Measurements from ENCODE around the gene NBEA. TPM values are rescaled to one million over a fixed set of nuclear protein-coding genes. Genes with fewer than 3 reads are reported as not detected.

The NBEA gene
- total and polyA plus RNA-seq, 3 experiments from 2014 or later = 0.14 to 0.24 (median 0.20) TPM

DNA sequence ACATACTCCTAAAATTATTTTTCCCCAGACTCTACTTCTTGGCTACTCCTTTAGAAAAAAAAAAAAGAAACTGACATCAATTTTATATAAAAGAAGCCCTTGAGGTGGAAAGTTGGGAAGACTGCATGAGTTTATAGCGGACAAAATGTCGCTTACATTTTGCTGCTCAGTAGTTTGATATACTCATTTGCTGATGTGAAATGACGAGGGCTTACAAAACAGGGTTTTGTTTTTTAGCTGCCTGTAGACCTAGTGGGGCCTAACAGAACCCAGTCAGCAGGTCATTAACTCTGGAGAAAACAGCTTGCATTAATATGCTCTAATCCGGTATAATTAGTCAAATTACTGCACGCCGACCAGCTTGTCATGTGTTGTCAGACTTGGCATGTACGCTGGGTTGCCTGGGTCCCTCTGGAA, 572.0 kb downstream of the NBEA start:
- no peak overlapping the region for H3K27ac Mint-ChIP-seq
- Histone ChIP-seq H3K27me3 (ENCODE audit: insufficient read depth, low read length, poor library complexity, severe bottlenecking) (no peaks in the 10 kb centered on the region), H3K4me1 (ENCODE audit: insufficient read depth, low read length) (no peaks in the 10 kb centered on the region), H3K27ac (ENCODE audit: low read depth, low read length) (no peak overlapping the region), H3K36me3 (ENCODE audit: insufficient read depth, low read length) (no peaks in the 10 kb centered on the region), H3K9me3 (ENCODE audit: low read length) (no peaks in the 10 kb centered on the region), H3K4me3 (ENCODE audit: low read length) (no peak overlapping the region)
- POLR2A ChIA-PET = no interaction called here
- no peak for DNase-seq
- CTCF ChIA-PET = no interaction called here
- H3K36me3 Mint-ChIP-seq = peaks cover 0 to 4% (median 0%) of the 10 kb centered on the region in 3 donors
- H3K4me1 Mint-ChIP-seq = no peaks in the 10 kb centered on the region
- no peaks in the 10 kb centered on the region for H3K27me3 Mint-ChIP-seq
- H3K4me3 Mint-ChIP-seq = no peak overlapping the region
- peaks cover 0 to 14% (median 3%) of the 10 kb centered on the region in 5 donors for H3K9me3 Mint-ChIP-seq

- ChIA-PET POLR2A (no interaction called here), CTCF (no interaction called here)
- H3K4me3 Mint-ChIP-seq = no peak overlapping the region
- H3K9me3 ChIP-seq (ENCODE audit: low read length) = no peaks in the 10 kb centered on the region
- H3K27ac Mint-ChIP-seq = no peak overlapping the region
- H3K4me1 ChIP-seq (ENCODE audit: insufficient read depth, low read length) = no peaks in the 10 kb centered on the region
- H3K27me3 ChIP-seq (ENCODE audit: insufficient read depth, low read length, poor library complexity, severe bottlenecking) = no peaks in the 10 kb centered on the region
- no peaks in the 10 kb centered on the region for H3K4me1 Mint-ChIP-seq
- no peak overlapping the region for H3K4me3 ChIP-seq (ENCODE audit: low read length)
- no peaks in the 10 kb centered on the region for H3K36me3 ChIP-seq (ENCODE audit: insufficient read depth, low read length)
- no peak overlapping the region for H3K27ac ChIP-seq (ENCODE audit: low read depth, low read length)
- no peaks in the 10 kb centered on the region for H3K27me3 Mint-ChIP-seq
- H3K36me3 Mint-ChIP-seq = peaks cover 0 to 4% (median 0%) of the 10 kb centered on the region in 3 donors
- no peak for DNase-seq
- peaks cover 0 to 15% (median 6%) of the 10 kb centered on the region in 5 donors for H3K9me3 Mint-ChIP-seq
These were observed 572.9 kb downstream of the NBEA start for GRCh38 chr13:35514801-35515502.

- H3K36me3 ChIP-seq (ENCODE audit: insufficient read depth, low read length) = no peaks in the 10 kb centered on the region
- H3K9me3 Mint-ChIP-seq = peaks cover 0 to 19% (median 6%) of the 10 kb centered on the region in 5 donors
- no peak overlapping the region for H3K27ac ChIP-seq (ENCODE audit: low read depth, low read length)
- no peaks in the 10 kb centered on the region for H3K4me1 Mint-ChIP-seq
- H3K27ac Mint-ChIP-seq = no peak overlapping the region
- H3K27me3 ChIP-seq (ENCODE audit: insufficient read depth, low read length, poor library complexity, severe bottlenecking) = no peaks in the 10 kb centered on the region
- DNase-seq = no peak
- ChIA-PET CTCF (no interaction called here), POLR2A (no interaction called here)
- H3K27me3 Mint-ChIP-seq = no peaks in the 10 kb centered on the region
- H3K4me3 Mint-ChIP-seq = no peak overlapping the region
- peaks cover 0 to 4% (median 0%) of the 10 kb centered on the region in 3 donors for H3K36me3 Mint-ChIP-seq
- no peaks in the 10 kb centered on the region for H3K4me1 ChIP-seq (ENCODE audit: insufficient read depth, low read length)
- H3K4me3 ChIP-seq (ENCODE audit: low read length) = no peak overlapping the region
- no peaks in the 10 kb centered on the region for H3K9me3 ChIP-seq (ENCODE audit: low read length)
These were observed 576.4 kb downstream of the NBEA start for GRCh38 chr13:35518337-35518946.

GRCh38 chr13:35524171-35524570, 582.1 kb downstream of the NBEA start:
- H3K27me3 ChIP-seq (ENCODE audit: insufficient read depth, low read length, poor library complexity, severe bottlenecking) = no peaks in the 10 kb centered on the region
- no peaks in the 10 kb centered on the region for H3K27me3 Mint-ChIP-seq
- H3K9me3 Mint-ChIP-seq = peaks cover 0 to 23% (median 3%) of the 10 kb centered on the region in 5 donors
- DNase-seq = no peak
- H3K4me3 Mint-ChIP-seq = no peak overlapping the region
- H3K4me3 ChIP-seq (ENCODE audit: low read length) = no peak overlapping the region
- H3K36me3 Mint-ChIP-seq = no peaks in the 10 kb centered on the region
- H3K4me1 ChIP-seq (ENCODE audit: insufficient read depth, low read length) = no peaks in the 10 kb centered on the region
- CTCF ChIA-PET = no interaction called here
- H3K27ac Mint-ChIP-seq = no peak overlapping the region
- H3K36me3 ChIP-seq (ENCODE audit: insufficient read depth, low read length) = no peaks in the 10 kb centered on the region
- POLR2A ChIA-PET = no interaction called here
- H3K4me1 Mint-ChIP-seq = no peaks in the 10 kb centered on the region
- H3K27ac ChIP-seq (ENCODE audit: low read depth, low read length) = no peak overlapping the region
- no peaks in the 10 kb centered on the region for H3K9me3 ChIP-seq (ENCODE audit: low read length)

- Mint-ChIP-seq H3K27ac (no peak overlapping the region), H3K27me3 (no peaks in the 10 kb centered on the region), H3K36me3 (no peaks in the 10 kb centered on the region), H3K9me3 (peaks cover 0 to 23% (median 2%) of the 10 kb centered on the region in 5 donors), H3K4me1 (no peaks in the 10 kb centered on the region), H3K4me3 (no peak overlapping the region)
- no peaks in the 10 kb centered on the region for H3K4me1 ChIP-seq (ENCODE audit: insufficient read depth, low read length)
- no peaks in the 10 kb centered on the region for H3K36me3 ChIP-seq (ENCODE audit: insufficient read depth, low read length)
- no peak for DNase-seq
- H3K27me3 ChIP-seq (ENCODE audit: insufficient read depth, low read length, poor library complexity, severe bottlenecking) = no peaks in the 10 kb centered on the region
- no peak overlapping the region for H3K4me3 ChIP-seq (ENCODE audit: low read length)
- ChIA-PET POLR2A (no interaction called here), CTCF (no interaction called here)
- H3K27ac ChIP-seq (ENCODE audit: low read depth, low read length) = no peak overlapping the region
- no peaks in the 10 kb centered on the region for H3K9me3 ChIP-seq (ENCODE audit: low read length)
These were observed 584.5 kb downstream of the NBEA start for GRCh38 chr13:35526577-35526976.

DNA sequence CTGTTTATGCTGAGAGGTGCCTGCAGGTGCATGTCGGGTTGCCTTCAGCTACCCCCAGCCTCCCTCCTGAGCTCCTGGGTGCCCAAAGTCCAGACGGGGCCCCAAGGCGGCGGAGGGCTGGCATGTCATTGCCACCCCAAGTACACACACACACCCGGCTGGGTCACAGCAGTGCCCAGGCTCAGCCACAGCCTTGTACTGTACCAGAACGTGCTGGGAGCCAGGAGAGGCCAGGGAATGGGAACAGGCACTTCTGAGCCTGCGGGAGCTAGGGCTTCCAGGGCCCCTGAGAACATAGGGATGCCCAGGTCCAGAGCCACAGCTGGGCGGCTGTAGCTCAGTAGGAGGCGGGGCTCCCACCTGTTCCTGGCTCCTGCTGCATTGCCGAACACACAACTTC, 585.4 kb downstream of the NBEA start:
- H3K9me3 ChIP-seq (ENCODE audit: low read length) = no peaks in the 10 kb centered on the region
- no peaks in the 10 kb centered on the region for H3K27me3 Mint-ChIP-seq
- no peaks in the 10 kb centered on the region for H3K36me3 Mint-ChIP-seq
- peaks cover 0 to 23% (median 2%) of the 10 kb centered on the region in 5 donors for H3K9me3 Mint-ChIP-seq
- ChIA-PET POLR2A (no interaction called here), CTCF (no interaction called here)
- H3K4me3 ChIP-seq (ENCODE audit: low read length) = no peak overlapping the region
- no peak overlapping the region for H3K27ac Mint-ChIP-seq
- H3K4me1 ChIP-seq (ENCODE audit: insufficient read depth, low read length) = no peaks in the 10 kb centered on the region
- H3K27me3 ChIP-seq (ENCODE audit: insufficient read depth, low read length, poor library complexity, severe bottlenecking) = no peaks in the 10 kb centered on the region
- no peak overlapping the region for H3K4me3 Mint-ChIP-seq
- no peak overlapping the region for H3K27ac ChIP-seq (ENCODE audit: low read depth, low read length)
- no peaks in the 10 kb centered on the region for H3K4me1 Mint-ChIP-seq
- H3K36me3 ChIP-seq (ENCODE audit: insufficient read depth, low read length) = no peaks in the 10 kb centered on the region
- no peak for DNase-seq

DNA sequence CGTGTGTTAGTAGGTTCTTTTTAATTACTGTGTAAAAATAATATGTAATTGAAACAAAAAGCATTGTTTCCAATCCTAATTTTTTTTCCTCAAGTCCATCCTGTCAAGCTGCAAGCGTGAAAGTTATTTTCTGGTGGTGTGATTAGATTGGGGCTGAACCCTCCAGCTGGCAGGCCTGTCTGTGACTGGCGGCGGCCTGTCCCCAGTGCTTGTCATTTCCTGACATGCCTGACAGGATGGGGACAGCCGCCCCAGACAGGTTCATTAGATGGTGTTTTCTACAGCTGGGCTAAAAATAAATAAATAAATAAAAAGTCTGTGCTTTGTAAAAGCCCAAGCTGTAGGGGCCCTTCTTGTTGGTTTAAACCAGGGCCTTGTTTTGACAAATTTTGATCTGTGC, 588.1 kb downstream of the NBEA start:
- H3K9me3 Mint-ChIP-seq = peaks cover 0 to 11% (median 4%) of the 10 kb centered on the region in 5 donors
- no peak overlapping the region for H3K27ac Mint-ChIP-seq
- H3K36me3 Mint-ChIP-seq = no peaks in the 10 kb centered on the region
- no peak for DNase-seq
- CTCF ChIA-PET = no interaction called here
- Histone ChIP-seq H3K27ac (ENCODE audit: low read depth, low read length) (no peak overlapping the region), H3K9me3 (ENCODE audit: low read length) (no peaks in the 10 kb centered on the region), H3K27me3 (ENCODE audit: insufficient read depth, low read length, poor library complexity, severe bottlenecking) (no peaks in the 10 kb centered on the region), H3K4me1 (ENCODE audit: insufficient read depth, low read length) (no peaks in the 10 kb centered on the region), H3K36me3 (ENCODE audit: insufficient read depth, low read length) (no peaks in the 10 kb centered on the region), H3K4me3 (ENCODE audit: low read length) (no peak overlapping the region)
- no peaks in the 10 kb centered on the region for H3K27me3 Mint-ChIP-seq
- no peaks in the 10 kb centered on the region for H3K4me1 Mint-ChIP-seq
- POLR2A ChIA-PET = no interaction called here
- no peak overlapping the region for H3K4me3 Mint-ChIP-seq

DNA sequence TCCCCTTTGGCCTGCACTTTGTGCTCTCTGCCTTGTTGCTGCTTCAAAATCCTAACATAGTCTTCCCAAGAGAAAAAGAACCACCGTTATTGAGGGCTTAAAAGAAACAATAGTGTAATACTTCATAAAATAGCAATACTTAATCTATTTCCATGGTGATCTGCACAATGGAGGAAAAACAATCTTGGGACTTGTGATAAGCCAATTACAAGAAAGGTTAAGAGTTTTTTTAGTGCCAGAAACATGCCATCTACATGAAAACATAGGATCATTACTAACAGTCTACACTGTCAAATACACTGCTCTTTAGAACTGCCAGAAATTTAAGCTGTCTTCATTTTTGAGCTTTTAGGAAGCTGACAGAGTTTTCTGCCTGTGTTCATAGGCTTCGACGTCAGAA, 588.5 kb downstream of the NBEA start:
- no peak for DNase-seq
- Mint-ChIP-seq H3K27me3 (no peaks in the 10 kb centered on the region), H3K9me3 (peaks cover 0 to 11% (median 4%) of the 10 kb centered on the region in 5 donors), H3K27ac (no peak overlapping the region), H3K36me3 (no peaks in the 10 kb centered on the region), H3K4me3 (no peak overlapping the region), H3K4me1 (no peaks in the 10 kb centered on the region)
- no peaks in the 10 kb centered on the region for H3K9me3 ChIP-seq (ENCODE audit: low read length)
- no peaks in the 10 kb centered on the region for H3K4me1 ChIP-seq (ENCODE audit: insufficient read depth, low read length)
- H3K4me3 ChIP-seq (ENCODE audit: low read length) = no peak overlapping the region
- no peaks in the 10 kb centered on the region for H3K27me3 ChIP-seq (ENCODE audit: insufficient read depth, low read length, poor library complexity, severe bottlenecking)
- H3K27ac ChIP-seq (ENCODE audit: low read depth, low read length) = no peak overlapping the region
- ChIA-PET POLR2A (no interaction called here), CTCF (no interaction called here)
- H3K36me3 ChIP-seq (ENCODE audit: insufficient read depth, low read length) = no peaks in the 10 kb centered on the region

Data from CD8-positive, alpha-beta memory T cell (primary cell).